HL-60/S4 treated with phorbol 12-myristate 13-acetate at 8.2 ng/mL for 4 days and 3 days (cell line): ENCODE data around the gene PCSK1.

Source experiments
- in situ Hi-C: fragments of 300-500 bp; cut with MboI; formaldehyde crosslinking; loops from 2 replicates; pipeline ENCODE4 v1.15.0; 2022; ENCODE audit warnings: low sequenced_read_pairs

PCSK1 gene

DNA sequence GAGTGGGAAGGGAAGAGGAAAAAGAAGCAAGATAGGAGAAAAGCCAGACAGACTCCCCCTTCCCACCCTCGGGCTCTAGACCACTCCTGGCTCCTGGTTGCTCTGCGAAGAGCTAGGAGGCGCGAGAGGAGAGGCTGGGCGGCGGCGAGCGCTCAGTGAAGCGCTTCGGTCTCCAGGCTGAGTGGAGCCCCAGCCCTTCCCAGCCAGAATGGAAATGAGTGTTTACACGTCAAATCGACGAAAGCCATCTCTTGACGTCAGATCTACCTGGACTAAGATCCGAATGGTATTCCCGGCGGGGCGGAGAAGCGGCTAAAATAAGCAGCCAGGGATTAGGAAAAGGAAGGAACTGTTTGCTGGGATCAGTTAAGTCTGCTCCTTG, at the start of gene PCSK1:
TSS of gene PCSK1 (minus strand) at position 183 of the 382 bp plus-strand sequence. CDS start 206 bp downstream, outside the sequence.
- in situ Hi-C loops, result no loop called here

DNA sequence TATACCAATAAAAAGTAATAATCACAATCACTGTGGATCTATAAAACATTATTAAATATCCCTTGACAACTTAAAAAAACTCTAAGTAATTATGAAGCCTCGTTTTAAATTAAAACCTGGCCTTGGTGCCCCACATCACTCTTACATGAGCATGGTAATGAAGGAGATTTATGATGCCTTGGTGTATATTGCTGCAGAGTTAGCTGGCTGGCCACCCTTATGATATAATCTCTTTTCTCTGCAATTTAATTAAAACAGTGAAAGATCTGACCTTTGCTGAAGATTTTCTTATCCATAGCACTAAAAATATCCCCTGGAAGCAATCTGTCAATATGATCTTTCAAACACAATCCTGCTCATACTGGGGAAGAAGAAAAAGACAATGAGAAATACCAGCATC, 48.8 kb upstream of the PCSK1 start:
- in situ Hi-C loops, result no loop called here

DNA sequence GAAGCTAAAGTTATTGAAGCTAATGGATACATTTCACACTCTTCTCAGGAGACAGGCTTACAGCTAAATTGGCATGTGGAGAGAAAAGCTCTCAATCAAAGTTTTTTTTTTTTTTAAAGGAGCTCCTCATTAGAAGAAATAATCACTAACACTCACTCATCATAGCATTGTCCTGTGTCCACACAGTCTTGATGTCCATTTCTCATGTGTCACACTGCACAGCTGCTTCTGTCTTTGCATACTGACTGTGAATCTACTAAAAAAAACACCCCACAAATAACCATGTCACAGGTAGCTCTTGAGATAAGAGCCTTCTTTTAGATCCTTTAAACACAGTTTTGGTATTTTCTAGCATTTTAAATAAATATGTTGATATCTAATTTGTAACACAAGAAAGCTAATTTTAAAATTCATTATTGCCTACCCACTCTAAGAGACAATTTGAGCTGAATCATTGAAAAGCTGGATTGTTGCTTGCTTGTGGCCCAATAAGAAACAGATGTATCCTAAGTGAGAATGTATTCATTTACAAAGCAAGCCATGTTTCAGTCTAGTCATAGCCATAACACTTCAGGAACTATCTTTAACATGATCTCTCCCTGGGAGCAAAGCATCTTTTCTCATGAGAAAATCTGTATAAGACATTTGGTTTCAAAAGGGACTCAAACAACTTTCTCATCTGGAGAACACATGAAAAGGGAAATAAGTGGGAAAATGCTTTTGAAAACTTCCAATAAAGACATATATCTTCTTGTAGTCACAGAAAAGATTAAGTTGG, 48.1 kb upstream of the PCSK1 start:
- in situ Hi-C loops, result no loop called here

DNA sequence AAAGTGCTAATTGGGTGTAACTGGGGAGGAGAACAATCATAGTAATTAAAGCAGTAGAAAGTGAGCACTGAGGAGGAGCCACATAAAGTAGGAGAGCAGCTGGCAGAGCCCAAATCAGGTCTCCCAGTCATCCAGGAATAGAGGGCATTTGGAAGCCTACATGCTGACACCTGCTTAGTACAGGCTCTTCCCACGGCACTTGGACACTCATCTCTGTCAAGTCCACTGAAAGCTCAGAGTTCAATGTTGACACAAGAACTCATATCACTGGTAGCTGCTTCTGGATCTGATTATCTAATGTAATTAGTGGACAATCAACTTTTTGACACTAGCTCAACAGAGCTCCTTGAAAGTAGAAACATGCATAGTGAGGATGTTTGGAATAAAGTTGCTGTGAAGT, 45.9 kb upstream of the PCSK1 start:
- in situ Hi-C loops, result no loop called here

DNA sequence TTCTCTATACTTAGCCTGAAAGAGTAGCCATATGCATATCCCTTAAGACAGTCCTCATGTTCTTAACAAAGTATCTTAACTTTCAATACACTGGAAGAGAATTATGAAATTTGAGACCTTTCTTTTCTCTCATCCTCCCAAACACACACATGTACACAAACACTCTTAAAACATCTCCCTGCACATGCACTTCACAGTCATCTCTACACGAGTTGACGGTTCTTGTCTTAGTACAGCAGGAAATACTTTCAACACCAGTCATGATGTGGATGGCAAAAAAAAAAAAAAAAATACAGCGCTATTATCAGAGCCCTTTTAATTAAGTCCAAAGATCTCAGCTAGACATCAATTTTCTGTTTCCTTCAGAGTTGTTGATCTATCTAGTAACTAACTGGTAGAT, 43.6 kb upstream of the PCSK1 start:
- in situ Hi-C loops, result no loop called here

DNA sequence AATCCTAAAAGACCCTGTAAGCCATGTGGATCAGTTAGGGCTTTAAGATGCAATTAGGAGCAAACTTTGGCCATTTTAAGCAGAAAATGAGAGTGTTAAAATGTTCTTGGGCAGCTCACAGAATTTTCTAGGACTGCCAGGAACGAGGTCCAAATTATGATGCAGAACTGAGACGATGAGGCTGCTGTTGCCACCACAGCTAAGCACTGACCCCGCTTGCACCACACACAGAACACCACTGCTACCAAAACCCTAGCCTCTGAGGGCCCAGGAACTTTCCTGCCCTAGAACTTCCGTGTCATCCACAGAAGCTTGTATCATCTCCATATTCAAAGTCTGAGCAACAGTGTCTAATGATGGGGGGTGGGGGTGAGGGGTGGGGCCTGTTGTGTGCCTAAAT, 41.0 kb upstream of the PCSK1 start:
- in situ Hi-C loops, result no loop called here

DNA sequence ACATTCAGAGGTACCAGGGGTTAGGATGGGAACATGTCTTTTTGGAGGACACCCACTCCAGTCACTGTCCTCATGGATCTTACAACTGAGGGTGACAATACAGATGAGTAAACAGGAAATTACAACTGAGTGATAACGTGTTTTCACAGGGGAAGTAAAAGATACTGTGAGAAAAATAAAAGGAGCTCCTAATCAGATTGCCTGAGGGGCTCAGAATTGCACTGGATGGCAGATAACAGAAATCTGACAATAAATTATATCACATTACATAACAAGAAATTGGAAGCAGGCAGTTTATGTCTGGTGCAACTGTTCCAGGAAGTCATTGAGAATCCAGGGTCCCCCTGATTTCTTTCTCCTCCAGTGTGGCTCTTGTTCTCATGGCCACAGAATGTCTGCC, 40.1 kb upstream of the PCSK1 start:
- in situ Hi-C loops, result no loop called here

DNA sequence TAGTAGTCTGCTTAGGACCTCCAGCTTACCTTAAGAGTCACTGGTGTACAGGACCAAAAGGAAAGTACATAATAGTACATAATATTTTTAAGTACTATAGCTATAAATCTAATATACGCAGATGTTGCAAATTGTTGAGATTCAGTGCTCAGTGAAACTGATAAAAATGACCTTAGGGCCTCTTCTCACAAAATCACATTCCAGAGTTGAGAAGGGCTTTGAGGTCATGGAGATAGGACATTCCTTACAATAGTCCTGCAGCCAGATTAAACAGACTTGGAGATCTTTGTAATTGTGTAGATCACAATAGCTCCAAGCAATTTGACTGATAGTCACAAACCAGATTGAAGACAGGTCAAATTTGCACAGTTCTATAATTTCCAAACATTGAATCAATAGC, 37.7 kb upstream of the PCSK1 start:
- in situ Hi-C loops, result no loop called here

DNA sequence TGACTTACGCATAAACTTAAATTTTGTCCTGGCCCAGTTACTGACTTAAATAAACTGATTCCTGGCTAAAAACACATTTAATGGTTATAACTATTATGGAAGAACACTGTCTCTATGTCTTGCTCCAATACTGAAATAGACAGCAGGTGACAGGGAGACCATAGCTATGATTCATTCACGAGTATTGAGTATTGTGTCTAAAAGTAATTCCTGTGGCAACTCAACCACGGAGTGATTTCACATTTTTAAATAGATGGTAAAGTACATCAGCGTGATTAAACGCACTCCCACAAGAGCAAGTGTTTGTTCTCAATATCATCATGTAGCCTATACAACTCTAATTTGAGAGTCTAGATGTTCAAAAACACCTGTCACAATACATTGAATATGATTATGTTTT, 35.9 kb upstream of the PCSK1 start:
- in situ Hi-C loops, result no loop called here

DNA sequence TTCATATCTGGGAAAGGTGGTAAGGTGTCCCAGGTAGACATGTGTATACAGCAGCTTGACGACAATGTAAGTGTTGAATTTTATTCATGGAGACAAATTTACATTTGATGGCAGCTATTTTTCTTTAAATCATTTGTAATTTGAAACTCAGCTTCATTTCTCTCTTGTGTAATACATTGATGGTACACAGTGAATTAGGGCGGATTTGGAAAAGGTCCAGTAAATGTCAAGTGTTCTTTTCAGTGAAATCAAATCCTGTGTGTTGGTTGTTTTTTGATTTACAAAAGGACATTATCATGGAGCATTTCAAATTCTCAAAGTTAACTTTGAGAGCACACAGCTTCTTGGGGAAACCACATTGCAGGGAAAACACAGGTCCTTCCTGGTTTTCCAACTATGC, 30.0 kb upstream of the PCSK1 start:
- in situ Hi-C loops, result no loop called here

DNA sequence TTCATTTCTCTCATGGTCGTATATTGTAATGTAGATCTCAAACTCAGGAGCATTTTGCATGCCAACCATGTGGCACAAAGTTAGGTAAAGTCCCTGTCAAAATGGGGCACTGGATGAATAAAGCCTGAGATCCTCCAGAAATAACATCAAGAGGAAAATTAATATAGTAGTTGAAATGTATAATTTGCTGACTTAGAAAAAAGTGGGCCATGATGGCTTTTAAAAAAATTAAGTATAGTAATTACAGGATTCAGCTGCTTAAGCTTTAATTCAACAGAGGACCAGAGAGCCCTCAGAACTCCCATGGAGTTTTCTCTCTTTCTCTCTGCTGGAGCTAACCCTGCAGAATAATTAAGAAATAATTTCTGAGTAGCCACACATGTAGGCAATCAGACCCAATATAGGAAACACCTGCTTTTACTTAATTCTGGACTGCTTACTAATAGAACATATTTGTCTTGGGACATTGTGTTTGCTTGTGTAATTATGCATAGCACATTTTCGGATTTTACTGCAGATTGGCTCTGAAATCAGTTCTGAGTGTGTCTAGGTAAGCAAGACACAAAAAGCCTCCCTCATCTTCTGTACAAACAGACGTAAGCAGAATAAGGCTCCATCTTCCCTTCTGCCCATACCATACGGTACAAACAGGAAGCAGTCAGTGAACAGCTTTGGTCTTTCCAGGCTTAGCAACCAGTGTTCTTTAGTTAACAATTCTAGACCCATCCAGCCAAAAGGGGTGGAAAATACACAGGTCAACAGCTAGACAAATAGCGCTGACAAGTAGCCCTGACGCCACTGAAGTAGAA, 26.5 kb upstream of the PCSK1 start:
- in situ Hi-C loops, result no loop called here

DNA sequence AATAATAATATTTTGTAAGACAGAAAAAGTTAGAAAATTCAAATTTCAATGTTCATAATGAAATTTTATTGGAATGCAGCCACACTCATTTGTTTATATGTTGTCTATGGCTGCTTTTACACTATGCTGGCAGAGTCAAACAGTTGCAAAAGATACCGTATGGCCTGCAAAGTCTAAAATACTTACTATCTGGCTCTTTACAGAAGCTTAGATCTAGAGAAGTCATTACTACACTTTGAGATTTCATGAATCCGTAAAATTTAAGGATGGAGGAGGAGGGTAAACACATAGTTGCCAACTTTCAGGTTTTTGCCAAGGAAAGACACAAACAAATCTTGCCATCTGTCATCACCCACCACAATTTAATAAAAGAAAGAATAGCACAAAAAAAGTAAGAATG, 25.1 kb upstream of the PCSK1 start:
- in situ Hi-C loops, result no loop called here

DNA sequence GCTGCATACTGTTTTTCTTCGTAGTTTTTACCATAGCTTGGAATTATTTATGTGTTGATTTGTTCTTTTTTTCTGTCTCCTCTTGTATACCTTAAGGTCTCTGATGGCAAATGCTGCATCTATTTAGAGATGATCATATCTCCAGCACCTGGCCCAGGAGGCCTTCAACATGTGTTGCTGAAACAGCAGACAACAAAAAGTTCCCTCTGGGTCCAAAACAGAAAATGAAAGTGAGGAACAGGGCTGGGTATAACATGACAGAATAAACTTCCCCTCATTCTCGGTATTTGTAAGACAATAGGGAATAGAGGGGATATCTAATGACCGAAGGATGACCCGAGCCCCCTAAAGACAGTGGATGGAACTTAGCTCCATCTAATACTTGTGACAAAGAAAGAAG, 22.7 kb upstream of the PCSK1 start:
- in situ Hi-C loops, result no loop called here

DNA sequence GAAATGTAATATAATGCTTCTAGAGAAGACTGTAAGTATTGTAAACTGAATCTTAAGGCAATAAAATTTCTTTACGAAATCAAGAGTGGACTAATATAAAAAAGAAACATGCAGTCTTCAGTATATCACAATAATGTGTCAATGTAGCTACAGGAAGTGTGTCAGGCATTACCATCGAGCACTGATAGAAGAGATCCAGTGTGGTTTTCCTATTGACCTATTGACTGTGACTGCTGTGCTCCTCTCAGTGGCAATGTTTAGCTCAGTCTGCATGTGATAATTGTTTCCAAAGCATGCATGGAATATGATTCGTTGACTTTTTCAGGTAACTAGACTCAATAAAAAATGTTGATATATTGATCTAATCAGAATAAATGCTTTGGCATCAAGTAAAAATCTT, 20.3 kb upstream of the PCSK1 start:
- in situ Hi-C loops, result no loop called here

DNA sequence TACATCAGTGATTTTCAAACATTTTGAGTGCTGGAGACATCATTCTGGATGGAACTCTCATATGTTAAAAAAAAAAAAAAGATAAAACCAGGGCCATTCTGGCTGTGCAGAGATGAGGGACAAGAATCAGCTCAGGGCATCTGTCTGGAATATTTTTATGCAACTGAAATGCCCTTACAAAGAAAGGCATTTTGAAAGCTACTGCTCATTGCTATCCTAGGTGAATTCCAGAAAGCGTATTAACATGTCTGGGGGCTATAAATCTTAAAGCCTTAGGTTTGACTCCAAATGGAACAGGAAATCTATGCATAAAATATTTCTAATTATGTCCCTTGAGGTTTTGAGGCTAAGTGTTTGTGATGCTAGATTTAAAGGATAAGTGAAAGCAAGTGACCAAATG, 14.9 kb upstream of the PCSK1 start:
- in situ Hi-C loops, result no loop called here

DNA sequence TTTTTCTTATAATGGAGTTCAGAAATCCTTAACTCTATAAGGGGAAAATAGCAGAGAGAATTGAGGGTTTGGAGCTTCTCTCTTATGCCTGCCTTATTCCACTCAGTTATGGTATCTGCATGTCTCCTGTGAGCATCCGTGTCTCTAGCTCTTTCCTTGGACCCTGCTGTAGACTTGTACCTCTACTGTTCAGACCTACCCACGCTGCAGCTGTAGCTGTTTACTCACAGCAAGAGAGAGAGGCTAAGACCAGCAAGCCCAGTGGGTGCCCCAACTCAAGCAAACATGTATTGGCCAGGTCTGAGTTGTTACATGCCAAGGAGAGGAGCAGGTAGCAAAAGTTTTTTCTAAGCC, 7.1 kb upstream of the PCSK1 start:
- in situ Hi-C loops, result no loop called here

DNA sequence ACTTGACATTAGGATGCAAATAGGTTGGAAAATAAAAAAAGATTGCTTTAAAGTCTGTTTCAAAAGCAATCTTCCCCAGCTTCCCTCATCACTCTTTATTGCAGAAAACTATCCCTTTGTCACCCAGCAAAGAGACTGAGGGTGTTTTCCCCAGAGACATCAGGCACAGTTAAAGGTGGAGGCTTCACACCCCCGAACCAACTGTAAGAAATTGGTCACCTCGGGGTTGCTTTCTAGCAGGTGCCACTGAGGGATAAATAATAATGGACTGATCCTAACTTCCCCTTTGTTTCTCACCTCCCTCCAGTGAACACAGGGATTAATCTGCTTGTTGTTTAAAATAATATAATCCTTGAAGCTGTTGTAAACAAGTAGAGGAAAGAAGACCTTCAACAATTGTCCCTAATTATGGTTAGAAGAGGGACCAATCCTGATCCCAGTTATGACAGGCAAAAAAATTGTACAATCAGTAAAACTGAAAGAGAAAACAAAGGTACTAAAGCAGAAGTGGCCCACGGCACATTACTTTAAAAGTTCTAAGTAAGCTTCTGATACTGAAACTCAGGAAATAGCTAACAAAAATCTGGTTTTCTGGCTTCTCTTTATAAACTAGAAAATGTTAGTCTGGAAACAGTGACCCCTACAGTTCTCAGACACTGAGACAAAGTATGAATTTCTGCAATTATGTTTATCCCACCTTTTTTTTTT, 6.6 kb upstream of the PCSK1 start:
- in situ Hi-C loops, result no loop called here

DNA sequence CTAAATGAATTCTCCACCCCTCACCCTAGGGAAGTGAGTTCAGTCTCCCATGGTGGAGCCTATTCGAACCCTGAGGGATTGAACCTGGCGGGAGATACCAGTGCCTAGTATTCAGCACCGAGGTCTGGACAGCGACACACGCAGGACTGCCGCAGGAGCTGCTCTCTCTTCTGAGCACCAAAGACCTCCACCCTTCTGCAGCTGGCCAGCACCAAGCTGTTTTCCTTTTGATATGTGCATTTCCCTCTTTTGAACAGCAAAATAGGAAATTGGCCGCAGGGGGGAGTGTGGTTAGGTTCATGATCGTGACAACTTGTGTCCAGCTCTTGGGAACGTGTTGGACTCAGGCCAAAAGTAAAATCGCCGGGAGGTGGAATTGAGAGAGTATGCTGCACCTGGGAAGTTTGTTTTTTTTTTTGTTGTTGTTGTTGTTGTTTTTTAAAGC, 1.2 kb upstream of the PCSK1 start:
- in situ Hi-C loops, result no loop called here

DNA sequence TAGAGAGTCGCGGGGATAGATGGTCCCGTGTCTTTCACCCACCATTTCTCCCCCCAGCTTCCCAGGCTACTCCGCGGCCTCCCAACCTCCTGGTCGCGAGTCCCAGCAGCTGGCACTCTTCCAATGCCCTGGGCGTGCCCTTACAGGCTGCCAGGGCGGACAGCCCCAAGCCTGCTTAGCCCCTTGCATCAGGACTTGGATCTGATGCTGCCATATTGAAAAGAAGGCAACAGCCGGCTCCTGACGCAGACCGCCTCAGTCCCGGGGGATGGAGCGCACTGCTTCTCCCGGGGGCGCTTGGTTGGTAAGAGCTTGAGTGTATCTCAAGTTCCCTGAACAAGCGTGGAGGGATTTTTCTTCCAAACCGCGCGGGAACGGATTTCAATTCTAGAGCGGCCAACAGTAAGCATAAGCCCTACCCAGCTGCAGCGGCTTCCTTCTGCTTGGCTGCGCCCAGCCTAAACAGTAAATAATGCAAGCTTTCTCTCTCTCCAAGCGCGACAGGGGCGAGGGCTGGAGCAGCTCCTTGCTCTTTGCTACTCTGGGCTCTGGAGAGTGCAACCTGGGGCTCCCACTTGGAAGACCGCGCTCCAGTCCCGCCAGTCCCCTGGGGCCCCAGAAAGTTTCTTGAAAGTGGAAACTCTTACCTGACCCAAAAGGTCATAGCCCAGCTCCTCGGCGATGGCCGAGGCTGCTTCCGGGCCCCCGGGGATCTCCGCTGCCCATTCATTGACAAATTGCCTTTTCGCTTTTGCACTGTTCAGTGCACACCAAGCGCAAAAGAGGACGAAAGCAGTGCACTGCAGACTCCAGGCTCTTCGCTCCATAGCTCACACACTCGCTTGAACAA, 607 bp downstream of the PCSK1 start:
- in situ Hi-C loops, result no loop called here

DNA sequence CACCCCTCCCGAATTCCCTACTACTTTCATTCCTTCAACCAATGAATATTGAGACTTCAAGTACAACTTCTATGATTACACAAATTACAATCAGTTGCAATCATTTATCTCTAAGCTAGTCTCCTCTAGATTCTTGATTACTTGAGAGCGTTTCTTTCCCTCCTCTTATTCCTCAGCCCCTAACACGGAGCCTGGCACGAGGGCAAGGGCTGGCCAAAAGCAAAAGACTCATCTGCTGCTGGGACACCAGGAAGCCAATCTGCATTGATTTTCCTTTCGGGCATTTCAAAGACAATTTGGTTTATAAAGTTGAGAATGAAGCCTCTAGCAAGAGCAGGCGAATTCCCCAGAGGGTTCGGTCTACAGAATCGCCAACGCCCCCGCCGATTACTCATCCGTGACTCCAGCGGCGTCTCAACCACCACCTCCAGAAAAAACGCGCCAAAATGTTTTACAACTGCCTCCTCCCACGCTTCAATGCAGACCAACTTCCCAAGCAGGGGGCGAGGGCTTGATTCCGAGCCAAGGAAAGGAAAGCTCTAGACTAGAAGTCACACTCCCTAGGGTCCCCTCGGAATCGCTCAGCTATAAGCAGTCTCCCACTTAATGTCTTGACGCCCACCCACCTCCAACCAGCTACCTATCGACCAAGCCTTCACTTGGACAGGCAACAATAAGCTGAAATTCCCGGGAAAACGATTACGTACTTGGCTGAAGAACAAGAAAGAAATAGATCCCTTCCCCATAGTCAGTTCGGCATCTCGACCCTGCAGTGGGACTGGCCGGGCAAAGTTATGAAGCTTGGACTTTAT, 1.5 kb downstream of the PCSK1 start:
- in situ Hi-C loops, result no loop called here
